Measurements from ENCODE around the gene PITPNC1. TPM values are rescaled to one million over a fixed set of nuclear protein-coding genes. Genes with fewer than 3 reads are reported as not detected.

PITPNC1 gene
- total and polyA plus RNA-seq, 8 donors: 9.7 to 21.9 (median 11.3) TPM

DNA sequence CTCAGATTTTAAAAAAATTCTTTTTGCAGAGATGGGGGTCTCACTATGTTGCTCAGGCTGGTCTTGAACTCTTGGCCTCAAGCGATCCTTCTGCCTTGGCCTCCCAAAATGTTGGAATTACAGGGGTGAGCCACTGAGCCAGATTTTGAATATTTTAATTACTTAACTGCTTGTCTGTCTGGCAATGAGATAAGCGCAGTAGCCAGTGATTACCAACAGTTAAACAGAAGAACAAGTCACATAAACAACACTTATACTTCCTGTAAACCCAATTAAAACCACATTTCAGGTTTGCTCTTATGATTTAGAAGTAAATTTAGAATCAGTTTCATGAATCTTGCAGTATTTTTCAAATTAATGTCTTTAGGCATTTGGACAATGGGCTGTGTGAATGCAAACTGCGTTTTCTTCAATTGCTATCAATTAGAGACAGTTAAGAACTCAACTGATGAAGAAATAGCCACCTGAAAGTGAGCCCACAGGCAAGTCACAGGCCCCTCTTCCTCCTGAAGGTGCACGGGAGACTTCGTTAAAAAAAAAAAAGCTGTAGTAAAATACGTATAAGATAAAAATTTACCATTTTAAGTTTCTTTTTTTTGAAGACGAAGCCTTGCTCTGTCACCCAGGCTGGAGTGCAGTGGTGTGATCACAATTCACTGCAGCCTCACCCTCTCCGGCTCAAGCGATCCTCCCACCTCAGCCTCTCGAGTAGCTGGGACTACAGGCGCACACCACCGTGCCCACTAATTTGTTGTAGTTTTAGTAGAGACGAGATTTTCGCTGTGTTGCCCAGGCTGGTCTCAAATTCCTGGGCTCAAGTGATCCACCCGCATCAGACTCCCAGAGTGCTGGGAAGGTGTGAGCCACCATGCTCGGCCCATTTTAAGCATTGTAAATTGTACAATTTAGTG, 73.0 kb downstream of the PITPNC1 start:
- no peaks in the 10 kb centered on the region for H3K36me3 ChIP-seq
- no peak for DNase-seq
- peaks cover 0 to 10% of the 10 kb centered on the region in 2 donors for H3K4me1 ChIP-seq
- intact Hi-C loops (cut with DNase I): no loop called here
- H3K4me3 ChIP-seq: no peak overlapping the region
- H3K9me3 ChIP-seq: no peaks in the 10 kb centered on the region
- no peak overlapping the region for H3K27ac ChIP-seq
- no peak for ATAC-seq
- TF ChIP-seq, protein P1, sequence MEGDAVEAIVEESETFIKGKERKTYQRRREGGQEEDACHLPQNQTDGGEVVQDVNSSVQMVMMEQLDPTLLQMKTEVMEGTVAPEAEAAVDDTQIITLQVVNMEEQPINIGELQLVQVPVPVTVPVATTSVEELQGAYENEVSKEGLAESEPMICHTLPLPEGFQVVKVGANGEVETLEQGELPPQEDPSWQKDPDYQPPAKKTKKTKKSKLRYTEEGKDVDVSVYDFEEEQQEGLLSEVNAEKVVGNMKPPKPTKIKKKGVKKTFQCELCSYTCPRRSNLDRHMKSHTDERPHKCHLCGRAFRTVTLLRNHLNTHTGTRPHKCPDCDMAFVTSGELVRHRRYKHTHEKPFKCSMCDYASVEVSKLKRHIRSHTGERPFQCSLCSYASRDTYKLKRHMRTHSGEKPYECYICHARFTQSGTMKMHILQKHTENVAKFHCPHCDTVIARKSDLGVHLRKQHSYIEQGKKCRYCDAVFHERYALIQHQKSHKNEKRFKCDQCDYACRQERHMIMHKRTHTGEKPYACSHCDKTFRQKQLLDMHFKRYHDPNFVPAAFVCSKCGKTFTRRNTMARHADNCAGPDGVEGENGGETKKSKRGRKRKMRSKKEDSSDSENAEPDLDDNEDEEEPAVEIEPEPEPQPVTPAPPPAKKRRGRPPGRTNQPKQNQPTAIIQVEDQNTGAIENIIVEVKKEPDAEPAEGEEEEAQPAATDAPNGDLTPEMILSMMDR (IDR thresholded peaks at IDR 0.05): no peak
- H3K27me3 ChIP-seq: no peaks in the 10 kb centered on the region

DNA sequence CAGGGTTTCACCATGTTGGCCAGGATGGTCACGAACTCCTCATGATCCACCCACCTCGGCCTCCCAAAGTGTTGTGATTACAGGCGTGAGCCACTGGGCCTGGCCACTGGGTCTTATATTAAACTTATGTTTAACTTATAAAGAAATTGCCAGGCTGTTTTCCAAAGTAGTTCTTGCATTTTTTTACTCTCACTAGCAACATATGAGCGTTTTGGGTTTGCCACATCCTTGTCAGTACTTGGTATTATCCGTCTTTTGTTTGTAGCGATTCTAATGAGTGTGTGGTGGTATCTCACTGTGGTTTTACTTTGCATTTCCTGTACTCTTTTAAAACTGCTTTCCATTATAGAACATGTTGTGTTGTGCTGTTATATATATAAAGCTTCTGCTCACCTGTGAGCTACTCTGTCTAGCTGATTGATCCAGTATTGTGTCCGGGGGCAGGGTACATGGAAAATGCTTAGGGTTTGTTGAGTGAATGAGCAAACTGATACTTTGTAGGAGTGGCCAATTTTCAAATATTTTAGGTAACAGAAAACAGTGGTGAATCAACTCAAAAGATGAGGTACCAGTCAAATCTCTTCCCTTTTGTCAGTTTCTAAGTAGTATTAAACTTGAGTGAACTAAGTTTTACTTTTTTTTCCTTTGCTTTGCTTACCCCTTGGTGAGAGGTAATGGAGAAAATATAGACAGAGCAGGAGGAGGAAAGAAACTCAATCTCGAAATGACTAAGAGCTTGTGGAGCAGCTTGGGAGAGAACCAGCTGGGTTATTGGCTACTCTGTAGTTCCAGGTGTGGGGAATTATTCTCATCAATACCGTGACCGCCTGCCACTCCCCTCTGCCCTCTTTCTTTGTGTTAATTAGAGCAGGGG, 75.8 kb downstream of the PITPNC1 start:
- Histone ChIP-seq H3K27me3 (no peaks in the 10 kb centered on the region), H3K4me1 (no peaks in the 10 kb centered on the region), H3K36me3 (no peaks in the 10 kb centered on the region), H3K27ac (no peak overlapping the region), H3K4me3 (no peak overlapping the region), H3K9me3 (peaks cover 0 to 5% of the 10 kb centered on the region in 2 donors)
- no peak for DNase-seq
- TF ChIP-seq, protein P1 (IDR thresholded peaks at IDR 0.05): no peak
- no peak for ATAC-seq
- intact Hi-C loops (cut with DNase I): no loop called here

DNA sequence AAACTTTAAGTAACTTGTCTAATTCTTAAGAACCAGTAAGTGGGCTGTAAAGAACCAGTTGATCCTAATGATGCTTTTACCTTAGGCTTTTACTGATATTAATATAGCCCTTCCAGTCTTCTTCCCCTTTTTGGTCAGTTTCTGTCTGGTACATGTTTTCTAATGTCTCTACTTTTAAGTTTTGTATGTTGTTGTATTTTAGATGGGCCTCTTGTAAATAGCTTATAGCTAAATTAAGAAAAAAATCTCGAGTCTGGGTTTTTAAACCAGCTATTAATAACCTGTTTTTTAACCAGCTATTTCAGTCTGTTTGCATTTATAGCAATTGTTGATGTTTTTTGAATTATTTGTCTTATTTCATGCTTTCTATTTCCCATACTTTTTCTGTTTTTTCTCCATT, 79.0 kb downstream of the PITPNC1 start:
- DNase-seq (no peak), ATAC-seq (no peak)
- H3K36me3 ChIP-seq: no peaks in the 10 kb centered on the region
- no peaks in the 10 kb centered on the region for H3K27me3 ChIP-seq
- no peaks in the 10 kb centered on the region for H3K4me1 ChIP-seq
- no peak overlapping the region for H3K27ac ChIP-seq
- intact Hi-C loops (cut with DNase I): no loop called here
- peaks cover 0 to 13% of the 10 kb centered on the region in 2 donors for H3K9me3 ChIP-seq
- TF ChIP-seq, protein P1 (IDR thresholded peaks at IDR 0.05): no peak
- no peak overlapping the region for H3K4me3 ChIP-seq

DNA sequence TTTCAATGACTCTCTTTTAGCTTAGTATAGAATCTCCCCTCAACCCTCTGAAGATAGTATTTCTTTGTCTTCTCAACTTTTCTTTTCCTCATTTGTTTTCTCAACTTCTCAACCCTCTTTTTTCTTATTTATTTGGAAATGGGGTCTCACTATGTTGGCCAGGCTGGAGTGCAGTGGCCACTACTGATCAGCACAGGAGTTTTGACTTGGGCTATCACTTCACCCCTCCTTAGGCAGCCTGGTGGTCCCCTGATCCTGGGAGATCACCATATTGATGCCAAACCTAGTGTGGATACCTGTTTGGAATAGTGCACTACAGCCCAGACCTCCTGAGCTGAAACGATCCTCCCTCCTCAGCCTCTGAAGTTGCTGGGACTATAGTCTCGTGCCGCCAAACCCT, 79.8 kb downstream of the PITPNC1 start:
- H3K27me3 ChIP-seq: no peaks in the 10 kb centered on the region
- no peak for ATAC-seq
- H3K27ac ChIP-seq: no peak overlapping the region
- no peak for DNase-seq
- intact Hi-C loops (cut with DNase I): no loop called here
- peaks cover 0 to 13% of the 10 kb centered on the region in 2 donors for H3K9me3 ChIP-seq
- TF ChIP-seq, protein P1 (IDR thresholded peaks at IDR 0.05): no peak
- H3K36me3 ChIP-seq: no peaks in the 10 kb centered on the region
- no peaks in the 10 kb centered on the region for H3K4me1 ChIP-seq
- no peak overlapping the region for H3K4me3 ChIP-seq

DNA sequence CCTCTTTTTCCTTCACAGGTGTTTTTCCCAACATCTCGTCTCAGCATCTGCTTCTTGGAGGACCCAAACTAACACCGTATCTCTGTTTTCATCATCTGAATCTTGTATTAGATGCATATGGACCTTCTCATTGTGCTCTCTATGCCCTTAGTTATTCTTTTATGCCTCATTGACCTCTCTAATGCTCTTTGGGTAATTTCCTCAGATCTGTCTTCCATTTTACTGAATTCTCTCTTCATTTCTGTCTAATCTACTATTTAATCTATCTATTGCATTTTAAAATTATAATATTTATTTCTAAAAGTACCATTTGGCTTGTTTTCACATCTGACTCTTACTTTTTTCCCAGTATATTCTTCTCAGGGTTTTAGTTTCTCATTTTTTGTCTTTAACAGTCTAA, 81.1 kb downstream of the PITPNC1 start:
- Histone ChIP-seq H3K4me3 (no peak overlapping the region), H3K4me1 (no peaks in the 10 kb centered on the region), H3K27me3 (no peaks in the 10 kb centered on the region), H3K36me3 (no peaks in the 10 kb centered on the region), H3K27ac (no peak overlapping the region), H3K9me3 (peaks cover 0 to 13% of the 10 kb centered on the region in 2 donors)
- DNase-seq (no peak), ATAC-seq (no peak)
- intact Hi-C loops (cut with DNase I): no loop called here
- TF ChIP-seq, protein P1 (IDR thresholded peaks at IDR 0.05): no peak
